NT2/D1 (cell line): ENCODE results near the gene KIF13A.

Experiments
- YY1 ChIP-seq: IDR thresholded peaks from 2 replicates; pipeline ENCODE4 v1.6.1; 2011; ENCODE audit not compliant: insufficient read length, insufficient read depth
- ZNF274 ChIP-seq: IDR thresholded peaks from 2 replicates; pipeline ENCODE4 v1.6.1; 2011; ENCODE audit warnings: mild to moderate bottlenecking, low read depth, low read length

GRCh38 chr6:17904491-17905120 is 82.8 kb downstream of the KIF13A start:
- no peak for TF ChIP-seq YY1
- no peak for TF ChIP-seq ZNF274
